RKO (cell line): Measurements from ENCODE around the gene FAM20A.
A peak's percentile ranks its signal among the peaks of the same experiment; 100 is the strongest.
"Not testable (repeated sequence)": the region's sequence is repeated elsewhere in the genome, so short reads cannot be mapped to it uniquely, and the experiment has no call there.

Experiments used
- DNase-seq: peaks from one replicate; pipeline ENCODE4 v3.0.0-alpha.2; 2016; ENCODE audit warnings: low spot score

FAM20A gene

GRCh38 chr17:68518063-68518815, 82.9 kb downstream of the FAM20A start:
- DNase-seq, result no peak

GRCh38 chr17:68517605-68518004, 83.6 kb downstream of the FAM20A start:
- not testable (repeated sequence) for DNase-seq

- DNase-seq, result no peak
These were observed 84.4 kb downstream of the FAM20A start for GRCh38 chr17:68516732-68517131.

- DNase-seq, result no peak
These were observed 86.1 kb downstream of the FAM20A start for GRCh38 chr17:68514831-68515635.

- no peak for DNase-seq
These were observed 87.2 kb downstream of the FAM20A start for GRCh38 chr17:68513932-68514331.

GRCh38 chr17:68512960-68513474, 88.2 kb downstream of the FAM20A start:
- peak; percentile 80 for DNase-seq

GRCh38 chr17:68512247-68512959, 88.8 kb downstream of the FAM20A start, which contains the start of gene PRKAR1A:
Gene PRKAR1A, plus strand, starts transcription at chr17:68512430. Its CDS starts 2,970 bp downstream, at chr17:68515400.
- DNase-seq, result peak; percentile 93

- peak; percentile 71 for DNase-seq
These were observed 89.4 kb downstream of the FAM20A start for GRCh38 chr17:68511671-68512246.

- no peak for DNase-seq
These were observed 89.9 kb downstream of the FAM20A start for GRCh38 chr17:68511254-68511670.

GRCh38 chr17:68509141-68510057, 91.8 kb downstream of the FAM20A start:
- peak; percentile 28 for DNase-seq

- no peak for DNase-seq
These were observed 93.6 kb downstream of the FAM20A start for GRCh38 chr17:68507576-68507975.

- DNase-seq, result no peak
These were observed 95.2 kb downstream of the FAM20A start for GRCh38 chr17:68505951-68506350.

- no peak for DNase-seq
These were observed 100.1 kb downstream of the FAM20A start for GRCh38 chr17:68501074-68501473.

GRCh38 chr17:68499587-68499986, 101.6 kb downstream of the FAM20A start:
- DNase-seq, result no peak

- no peak for DNase-seq
These were observed 102.5 kb downstream of the FAM20A start for GRCh38 chr17:68498479-68499326.

- no peak for DNase-seq
These were observed 103.3 kb downstream of the FAM20A start for GRCh38 chr17:68497885-68498319.

- DNase-seq, result no peak
These were observed 106.1 kb downstream of the FAM20A start for GRCh38 chr17:68495081-68495480.

GRCh38 chr17:68492394-68493054, 108.6 kb downstream of the FAM20A start:
- DNase-seq, result not testable (repeated sequence)
